HL-60 (cell line): ENCODE data around the gene DYNC1I1.

Source experiments
- DNase-seq, 2 experiments: peaks; one replicate each; pipeline ENCODE4 v3.0.0-alpha.2; 2010 to 2020; ENCODE audit warnings: low read depth in 1 of 2, low spot score in 1 of 2
- H3K27ac ChIP-seq: fragments of 250-450 bp; sonication (Bioruptor Pico); replicated peaks from 2 replicates; pipeline ENCODE4 v1.5.1; 2020; ENCODE audit warnings: mild to moderate bottlenecking, moderate library complexity
- H3K27me3 ChIP-seq: fragments of 250-450 bp; sonication (Bioruptor Pico); 2 replicates; pipeline ENCODE4 v1.5.1; 2021; ENCODE audit warnings: mild to moderate bottlenecking, moderate library complexity; ENCODE audit not compliant: insufficient read depth, poor library complexity, severe bottlenecking
- H3K4me3 ChIP-seq: replicated peaks from 2 replicates; pipeline ENCODE4 v1.5.1; 2011; ENCODE audit warnings: mild to moderate bottlenecking, control low read depth, low read length; ENCODE audit not compliant: insufficient read depth
- GABPA ChIP-seq: IDR thresholded peaks from 2 replicates; pipeline ENCODE4 v1.6.1; 2012; ENCODE audit warnings: low read depth
- POLR2AphosphoS5 ChIP-seq: IDR thresholded peaks from 2 replicates; pipeline ENCODE4 v1.6.1; 2012; ENCODE audit warnings: low read depth
- SPI1 ChIP-seq: IDR thresholded peaks from 2 replicates; pipeline ENCODE4 v1.6.1; 2012; ENCODE audit warnings: low read depth, mild to moderate bottlenecking, borderline replicate concordance
- TF ChIP-seq, protein P1 (sequence below): IDR thresholded peaks from 2 replicates; pipeline ENCODE4 v1.6.1; 2012; ENCODE audit warnings: low read depth; ENCODE audit not compliant: insufficient replicate concordance
- TF ChIP-seq, protein P2 (sequence below): IDR thresholded peaks from one replicate; pipeline ENCODE4 v1.5.1; 2011; ENCODE audit warnings: low read length, control low read depth, inconsistent platforms; ENCODE audit not compliant: insufficient read depth

DYNC1I1 gene

DNA sequence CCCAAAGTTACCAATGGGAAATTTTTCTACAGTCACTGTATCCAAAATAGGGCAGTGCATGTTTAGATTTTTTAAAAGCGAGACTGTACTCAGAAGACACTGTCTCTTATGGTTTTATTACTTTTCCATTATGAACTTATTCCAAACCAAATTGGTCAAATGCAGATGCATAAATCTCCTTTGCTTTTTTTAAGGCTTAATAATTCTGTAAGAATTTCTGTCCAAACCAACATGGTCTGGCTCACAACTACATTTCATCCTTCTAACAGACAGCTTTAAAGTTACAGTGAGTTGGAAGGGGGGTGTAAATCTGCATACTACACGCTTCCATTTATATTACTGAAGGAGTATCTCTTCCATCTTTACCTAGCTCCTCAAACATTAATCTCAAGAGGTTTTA lies 350.4 kb downstream of the DYNC1I1 start:
- no peak overlapping the region for H3K27ac ChIP-seq
- no peak overlapping the region for H3K4me3 ChIP-seq
- TF ChIP-seq POLR2AphosphoS5 (no peak), SPI1 (no peak), GABPA (no peak)
- TF ChIP-seq, protein P1, sequence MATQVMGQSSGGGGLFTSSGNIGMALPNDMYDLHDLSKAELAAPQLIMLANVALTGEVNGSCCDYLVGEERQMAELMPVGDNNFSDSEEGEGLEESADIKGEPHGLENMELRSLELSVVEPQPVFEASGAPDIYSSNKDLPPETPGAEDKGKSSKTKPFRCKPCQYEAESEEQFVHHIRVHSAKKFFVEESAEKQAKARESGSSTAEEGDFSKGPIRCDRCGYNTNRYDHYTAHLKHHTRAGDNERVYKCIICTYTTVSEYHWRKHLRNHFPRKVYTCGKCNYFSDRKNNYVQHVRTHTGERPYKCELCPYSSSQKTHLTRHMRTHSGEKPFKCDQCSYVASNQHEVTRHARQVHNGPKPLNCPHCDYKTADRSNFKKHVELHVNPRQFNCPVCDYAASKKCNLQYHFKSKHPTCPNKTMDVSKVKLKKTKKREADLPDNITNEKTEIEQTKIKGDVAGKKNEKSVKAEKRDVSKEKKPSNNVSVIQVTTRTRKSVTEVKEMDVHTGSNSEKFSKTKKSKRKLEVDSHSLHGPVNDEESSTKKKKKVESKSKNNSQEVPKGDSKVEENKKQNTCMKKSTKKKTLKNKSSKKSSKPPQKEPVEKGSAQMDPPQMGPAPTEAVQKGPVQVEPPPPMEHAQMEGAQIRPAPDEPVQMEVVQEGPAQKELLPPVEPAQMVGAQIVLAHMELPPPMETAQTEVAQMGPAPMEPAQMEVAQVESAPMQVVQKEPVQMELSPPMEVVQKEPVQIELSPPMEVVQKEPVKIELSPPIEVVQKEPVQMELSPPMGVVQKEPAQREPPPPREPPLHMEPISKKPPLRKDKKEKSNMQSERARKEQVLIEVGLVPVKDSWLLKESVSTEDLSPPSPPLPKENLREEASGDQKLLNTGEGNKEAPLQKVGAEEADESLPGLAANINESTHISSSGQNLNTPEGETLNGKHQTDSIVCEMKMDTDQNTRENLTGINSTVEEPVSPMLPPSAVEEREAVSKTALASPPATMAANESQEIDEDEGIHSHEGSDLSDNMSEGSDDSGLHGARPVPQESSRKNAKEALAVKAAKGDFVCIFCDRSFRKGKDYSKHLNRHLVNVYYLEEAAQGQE = no peak
- TF ChIP-seq, protein P2, sequence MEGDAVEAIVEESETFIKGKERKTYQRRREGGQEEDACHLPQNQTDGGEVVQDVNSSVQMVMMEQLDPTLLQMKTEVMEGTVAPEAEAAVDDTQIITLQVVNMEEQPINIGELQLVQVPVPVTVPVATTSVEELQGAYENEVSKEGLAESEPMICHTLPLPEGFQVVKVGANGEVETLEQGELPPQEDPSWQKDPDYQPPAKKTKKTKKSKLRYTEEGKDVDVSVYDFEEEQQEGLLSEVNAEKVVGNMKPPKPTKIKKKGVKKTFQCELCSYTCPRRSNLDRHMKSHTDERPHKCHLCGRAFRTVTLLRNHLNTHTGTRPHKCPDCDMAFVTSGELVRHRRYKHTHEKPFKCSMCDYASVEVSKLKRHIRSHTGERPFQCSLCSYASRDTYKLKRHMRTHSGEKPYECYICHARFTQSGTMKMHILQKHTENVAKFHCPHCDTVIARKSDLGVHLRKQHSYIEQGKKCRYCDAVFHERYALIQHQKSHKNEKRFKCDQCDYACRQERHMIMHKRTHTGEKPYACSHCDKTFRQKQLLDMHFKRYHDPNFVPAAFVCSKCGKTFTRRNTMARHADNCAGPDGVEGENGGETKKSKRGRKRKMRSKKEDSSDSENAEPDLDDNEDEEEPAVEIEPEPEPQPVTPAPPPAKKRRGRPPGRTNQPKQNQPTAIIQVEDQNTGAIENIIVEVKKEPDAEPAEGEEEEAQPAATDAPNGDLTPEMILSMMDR = no peak
- DNase-seq = no peak
- no peaks in the 10 kb centered on the region for H3K27me3 ChIP-seq

DNA sequence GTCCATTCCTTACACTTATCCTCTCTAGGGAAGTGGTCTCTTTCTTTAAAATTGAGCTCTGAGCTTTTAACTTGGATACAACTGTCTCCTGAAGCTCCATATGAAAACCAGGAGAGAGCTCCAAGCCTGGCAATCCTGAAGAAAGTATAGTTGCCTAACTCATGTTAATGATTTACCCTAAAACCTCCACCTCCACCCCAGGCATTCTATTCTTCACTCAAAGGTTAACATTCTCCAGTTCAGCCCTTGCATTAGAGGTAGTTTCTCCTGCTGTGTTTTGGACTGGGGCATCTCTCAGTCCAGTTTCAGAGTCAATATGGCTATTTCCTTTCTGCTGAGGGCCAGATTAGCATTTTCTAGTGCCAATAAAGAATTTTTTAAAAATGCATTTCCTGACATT lies 354.0 kb downstream of the DYNC1I1 start:
- no peaks in the 10 kb centered on the region for H3K27me3 ChIP-seq
- no peak overlapping the region for H3K4me3 ChIP-seq
- TF ChIP-seq, protein P2 = no peak
- TF ChIP-seq GABPA (no peak), SPI1 (no peak), POLR2AphosphoS5 (no peak)
- TF ChIP-seq, protein P1 = no peak
- no peak for DNase-seq
- no peak overlapping the region for H3K27ac ChIP-seq

DNA sequence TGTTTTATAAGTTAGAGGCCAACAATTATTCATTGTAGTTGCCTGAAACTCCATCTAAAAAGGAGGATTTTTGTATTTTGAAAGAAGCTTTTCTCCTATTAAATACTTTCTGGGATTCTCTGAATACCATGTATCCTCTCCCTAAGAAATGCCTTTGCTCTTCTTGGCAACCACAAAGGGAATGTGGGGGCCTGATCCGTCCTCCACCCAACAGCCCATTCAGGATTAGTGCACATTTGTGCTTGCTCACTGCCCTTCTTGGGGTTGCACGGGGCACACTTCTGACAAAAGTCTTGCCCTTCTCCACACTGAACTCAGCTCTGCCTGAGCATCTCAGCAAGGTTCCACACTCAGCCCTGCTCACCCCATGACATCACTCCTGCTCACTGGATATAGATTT lies 355.4 kb downstream of the DYNC1I1 start:
- Histone ChIP-seq H3K4me3 (no peak overlapping the region), H3K27ac (no peak overlapping the region), H3K27me3 (no peaks in the 10 kb centered on the region)
- TF ChIP-seq POLR2AphosphoS5 = no peak
- no peak for TF ChIP-seq SPI1
- TF ChIP-seq, protein P2 = no peak
- TF ChIP-seq GABPA = no peak
- TF ChIP-seq, protein P1 = no peak
- DNase-seq = no peak
